GM12865 (cell line): Measurements from ENCODE around the gene HPS1.

Experiments used
- DNase-seq: peaks from one replicate; pipeline ENCODE4 v3.0.0; 2010; ENCODE audit warnings: low read depth
- H3K4me3 ChIP-seq: 2 replicates; pipeline ENCODE4 v1.5.1; 2011; ENCODE audit warnings: mild to moderate bottlenecking, low read depth, low read length, control low read depth
- CTCF ChIP-seq: IDR thresholded peaks from 2 replicates; pipeline ENCODE4 v1.5.1; 2011; ENCODE audit warnings: low read length, control low read depth, low read depth, inconsistent platforms; ENCODE audit not compliant: insufficient read depth; ENCODE audit errors: missing control alignments

The HPS1 gene

GRCh38 chr10:98402478-98402877, 44.3 kb downstream of the HPS1 start:
- no peak for TF ChIP-seq CTCF
- no peak overlapping the region for H3K4me3 ChIP-seq
- no peak for DNase-seq

- no peak for TF ChIP-seq CTCF
- DNase-seq = no peak
- no peak overlapping the region for H3K4me3 ChIP-seq
These were observed 46.3 kb downstream of the HPS1 start for GRCh38 chr10:98400482-98400881.

- TF ChIP-seq CTCF = no peak
- no peak for DNase-seq
These were observed 47.0 kb downstream of the HPS1 start for GRCh38 chr10:98399784-98400183.

GRCh38 chr10:98397089-98397600, 49.6 kb downstream of the HPS1 start:
- TF ChIP-seq CTCF = no peak
- no peak for DNase-seq

More at GRCh38 chr10:98399784-98400183, 47.0 kb downstream of the HPS1 start:
- H3K4me3 ChIP-seq = no peak overlapping the region

GRCh38 chr10:98396096-98397063, 50.4 kb downstream of the HPS1 start:
- TF ChIP-seq CTCF = no peak

More at GRCh38 chr10:98397089-98397600, 49.6 kb downstream of the HPS1 start:
- no peak overlapping the region for H3K4me3 ChIP-seq

GRCh38 chr10:98394851-98395440, 51.8 kb downstream of the HPS1 start:
- no peak for DNase-seq
- no peak for TF ChIP-seq CTCF
- no peak overlapping the region for H3K4me3 ChIP-seq

More at GRCh38 chr10:98396096-98397063, 50.4 kb downstream of the HPS1 start:
- H3K4me3 ChIP-seq = no peak overlapping the region
- no peak for DNase-seq
